Fibroblast of lung (primary cell): ENCODE data around the gene STS. TPM values are rescaled to one million over a fixed set of nuclear protein-coding genes. Genes with fewer than 3 reads are reported as not detected.

Source experiments
- DNase-seq, 2 donors: peaks; one replicate each; pipeline versions ENCODE4 v3.0.0 to v3.0.0-alpha.2; 2010; ENCODE audit warnings: low read depth in 2 of 2
- H2AFZ ChIP-seq: 2 replicates; pipeline ENCODE4 v1.5.1; 2012; ENCODE audit warnings: low read length, control low read depth, inconsistent platforms
- H3K27ac ChIP-seq: 2 replicates; pipeline ENCODE4 v1.5.1; 2011; ENCODE audit warnings: low read length, control low read depth; ENCODE audit not compliant: insufficient read depth
- H3K27me3 ChIP-seq: 2 replicates; pipeline ENCODE4 v1.5.1; 2011; ENCODE audit warnings: mild to moderate bottlenecking, low read length; ENCODE audit not compliant: control insufficient read depth, insufficient read depth
- H3K36me3 ChIP-seq: 2 replicates; pipeline ENCODE4 v1.5.1; 2011; ENCODE audit warnings: low read length; ENCODE audit not compliant: control insufficient read depth, insufficient read depth
- H3K4me1 ChIP-seq: 2 replicates; pipeline ENCODE4 v1.5.1; 2011; ENCODE audit warnings: low read length; ENCODE audit not compliant: control insufficient read depth, insufficient read depth; ENCODE audit errors: extremely low read depth
- H3K4me2 ChIP-seq: 2 replicates; pipeline ENCODE4 v1.5.1; 2011; ENCODE audit warnings: low read length, control low read depth; ENCODE audit not compliant: insufficient read depth; ENCODE audit errors: extremely low read depth
- H3K4me3 ChIP-seq, 4 experiments: fragments of 200-600 bp in 1 of 4; sonication (generic) in 1 of 4; replicated peaks in 1 of 4; 2 replicates each; pipeline ENCODE4 v1.5.1; 2011 to 2016; ENCODE audit warnings: low read length in 4 of 4, low read depth in 3 of 4, mild to moderate bottlenecking in 3 of 4, control low read depth in 2 of 4, inconsistent platforms in 1 of 4, mixed read lengths in 1 of 4; ENCODE audit not compliant: insufficient read depth in 1 of 4; ENCODE audit errors: control extremely low read depth in 1 of 4
- H3K79me2 ChIP-seq: 2 replicates; pipeline ENCODE4 v1.5.1; 2012; ENCODE audit warnings: mild to moderate bottlenecking, low read length, inconsistent platforms; ENCODE audit not compliant: control insufficient read depth, insufficient read depth
- H3K9ac ChIP-seq: 2 replicates; pipeline ENCODE4 v1.5.1; 2011; ENCODE audit warnings: mild to moderate bottlenecking, low read length, control low read depth; ENCODE audit not compliant: insufficient read depth
- H3K9me3 ChIP-seq: 2 replicates; pipeline ENCODE4 v1.5.1; 2012; ENCODE audit warnings: low read depth, low read length; ENCODE audit not compliant: control insufficient read depth, insufficient read depth
- H4K20me1 ChIP-seq: 2 replicates; pipeline ENCODE4 v1.5.1; 2011; ENCODE audit warnings: low read length; ENCODE audit not compliant: control insufficient read depth, insufficient read depth; ENCODE audit errors: extremely low read depth
- EZH2 ChIP-seq: IDR thresholded peaks from 2 replicates; pipeline ENCODE4 v1.5.1; 2012; ENCODE audit warnings: low read length, control low read depth, mild to moderate bottlenecking; ENCODE audit errors: missing control alignments
- polyA plus RNA-seq, 2 donors: library from polyadenylated mRNA; depleted of rRNA in 1 of 2; stranded (reverse) in 1 of 2; unstranded in 1 of 2; fragments of >200 nt; gene quantifications; 2 replicates each; pipeline ENCODE4 v1.2.1, GENCODE V29; 2011 to 2012; ENCODE audit warnings: missing spikeins in 1 of 2
- total RNA-seq: library from RNA; depleted of rRNA; stranded (reverse); fragments of >200 nt; gene quantifications from 2 replicates; pipeline ENCODE4 v1.2.1, GENCODE V29; 2014
- TF ChIP-seq, protein P1 (sequence below), 2 donors: IDR thresholded peaks in 1 of 2; conservative IDR thresholded peaks in 1 of 2; 1 replicate in 1 of 2; 2 replicates in 1 of 2; pipeline ENCODE4 v1.5.1; 2011 to 2012; ENCODE audit warnings: low read length in 2 of 2, control low read depth in 1 of 2, inconsistent platforms in 1 of 2, low read depth in 1 of 2, mild to moderate bottlenecking in 1 of 2

Gene STS
- total and polyA plus RNA-seq, 2 donors (not counting 1 experiment from before 2014, with no cell fraction given) = 5.0 to 13.1 TPM

DNA sequence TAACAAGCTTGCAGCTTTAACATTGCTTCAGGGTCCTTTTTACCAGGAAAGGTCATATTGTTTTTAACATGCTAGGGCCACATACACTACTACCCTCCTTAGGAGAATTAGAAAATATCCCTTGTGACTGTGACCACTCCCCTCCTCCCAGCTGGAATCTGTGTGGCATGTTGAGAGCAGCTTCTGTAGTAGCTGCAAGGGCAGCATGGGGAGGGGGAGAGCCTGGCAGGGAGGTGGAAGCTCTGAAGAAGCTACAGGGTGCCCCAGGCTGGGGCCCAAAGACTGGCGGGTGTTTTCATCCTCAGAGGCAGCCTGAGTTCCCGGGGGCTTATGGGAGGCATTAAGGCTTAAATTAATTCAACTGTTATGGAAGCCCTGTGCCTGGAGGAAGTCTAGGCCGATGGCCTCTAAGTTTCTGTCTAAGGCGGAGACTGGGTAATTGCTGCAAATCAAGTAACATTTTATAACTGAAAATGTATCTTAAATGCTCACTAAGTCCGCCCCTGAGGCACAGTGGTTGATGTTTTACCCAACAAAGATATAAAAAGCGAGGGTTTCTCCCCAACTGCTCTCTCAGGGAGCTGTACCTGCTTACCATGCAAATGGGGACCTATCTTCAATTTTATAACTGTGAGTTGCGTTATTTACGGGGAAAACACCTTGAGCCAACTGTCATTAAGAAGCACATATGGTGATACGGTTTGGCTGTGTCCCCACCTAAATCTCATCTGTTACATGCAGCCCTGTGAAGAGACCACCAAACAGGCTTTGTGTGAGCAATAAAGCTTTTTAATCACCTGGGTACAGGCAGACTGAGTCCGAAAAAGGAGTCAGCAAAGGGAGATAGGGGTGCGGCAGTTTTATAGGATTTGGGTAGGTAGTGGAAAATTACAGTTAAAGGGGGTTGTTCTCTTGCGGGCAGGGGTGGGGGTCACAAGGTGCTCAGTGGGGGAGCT is 37.4 kb upstream of the STS start:
- TF ChIP-seq EZH2 = no peak
- TF ChIP-seq, protein P1, sequence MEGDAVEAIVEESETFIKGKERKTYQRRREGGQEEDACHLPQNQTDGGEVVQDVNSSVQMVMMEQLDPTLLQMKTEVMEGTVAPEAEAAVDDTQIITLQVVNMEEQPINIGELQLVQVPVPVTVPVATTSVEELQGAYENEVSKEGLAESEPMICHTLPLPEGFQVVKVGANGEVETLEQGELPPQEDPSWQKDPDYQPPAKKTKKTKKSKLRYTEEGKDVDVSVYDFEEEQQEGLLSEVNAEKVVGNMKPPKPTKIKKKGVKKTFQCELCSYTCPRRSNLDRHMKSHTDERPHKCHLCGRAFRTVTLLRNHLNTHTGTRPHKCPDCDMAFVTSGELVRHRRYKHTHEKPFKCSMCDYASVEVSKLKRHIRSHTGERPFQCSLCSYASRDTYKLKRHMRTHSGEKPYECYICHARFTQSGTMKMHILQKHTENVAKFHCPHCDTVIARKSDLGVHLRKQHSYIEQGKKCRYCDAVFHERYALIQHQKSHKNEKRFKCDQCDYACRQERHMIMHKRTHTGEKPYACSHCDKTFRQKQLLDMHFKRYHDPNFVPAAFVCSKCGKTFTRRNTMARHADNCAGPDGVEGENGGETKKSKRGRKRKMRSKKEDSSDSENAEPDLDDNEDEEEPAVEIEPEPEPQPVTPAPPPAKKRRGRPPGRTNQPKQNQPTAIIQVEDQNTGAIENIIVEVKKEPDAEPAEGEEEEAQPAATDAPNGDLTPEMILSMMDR (conservative IDR thresholded peaks at IDR 0.05 in 1 of 2, IDR thresholded peaks at IDR 0.05 in 1 of 2; ENCODE audit: low read depth in 1 of 2, low read length in 2 of 2) = no peak
- Histone ChIP-seq H3K27ac (no peak overlapping the region), H3K27me3 (no peaks in the 10 kb centered on the region), H3K36me3 (no peaks in the 10 kb centered on the region), H3K9ac (no peak overlapping the region), H4K20me1 (no peaks in the 10 kb centered on the region), H3K79me2 (peaks cover 1% of the 10 kb centered on the region), H3K9me3 (no peaks in the 10 kb centered on the region), H2AFZ (no peak overlapping the region), H3K4me3 (no peak overlapping the region), H3K4me2 (no peak overlapping the region), H3K4me1 (peaks cover 3% of the 10 kb centered on the region)
- no peak for DNase-seq

DNA sequence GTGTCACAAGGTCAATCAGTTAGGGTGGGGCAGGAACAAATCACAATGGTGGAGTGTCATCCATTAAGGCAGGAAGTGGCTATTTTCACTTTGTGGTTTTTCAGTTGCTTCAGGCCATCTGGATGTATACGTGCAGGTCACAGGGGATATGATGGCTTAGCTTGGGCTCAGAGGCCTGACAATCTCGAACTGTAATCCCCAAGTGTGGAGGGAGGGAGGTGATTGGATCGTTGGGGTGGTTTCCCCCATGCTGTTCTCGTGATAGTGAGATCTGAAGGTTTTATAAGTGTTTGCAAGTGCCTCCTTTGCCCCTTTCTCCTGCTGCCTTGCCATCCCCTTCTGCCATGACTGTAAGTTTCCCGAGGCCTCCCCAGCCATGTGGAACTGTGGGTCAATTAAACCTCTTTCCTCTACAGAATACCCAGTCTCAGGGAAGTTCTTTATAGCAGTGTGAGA is 36.7 kb upstream of the STS start:
- H3K27ac ChIP-seq = no peak overlapping the region
- no peaks in the 10 kb centered on the region for H3K9me3 ChIP-seq
- H3K27me3 ChIP-seq = no peaks in the 10 kb centered on the region
- H2AFZ ChIP-seq = no peak overlapping the region
- no peak overlapping the region for H3K4me2 ChIP-seq
- no peak overlapping the region for H3K9ac ChIP-seq
- peaks cover 1% of the 10 kb centered on the region for H3K79me2 ChIP-seq
- TF ChIP-seq, protein P1 (conservative IDR thresholded peaks at IDR 0.05 in 1 of 2, IDR thresholded peaks at IDR 0.05 in 1 of 2; ENCODE audit: low read depth in 1 of 2, low read length in 2 of 2) = no peak
- no peak for TF ChIP-seq EZH2
- H3K4me1 ChIP-seq = peaks cover 3% of the 10 kb centered on the region
- H3K4me3 ChIP-seq = no peak overlapping the region
- no peaks in the 10 kb centered on the region for H3K36me3 ChIP-seq
- DNase-seq = peak in 1 of 2 donors; percentile 9
- H4K20me1 ChIP-seq = no peaks in the 10 kb centered on the region

DNA sequence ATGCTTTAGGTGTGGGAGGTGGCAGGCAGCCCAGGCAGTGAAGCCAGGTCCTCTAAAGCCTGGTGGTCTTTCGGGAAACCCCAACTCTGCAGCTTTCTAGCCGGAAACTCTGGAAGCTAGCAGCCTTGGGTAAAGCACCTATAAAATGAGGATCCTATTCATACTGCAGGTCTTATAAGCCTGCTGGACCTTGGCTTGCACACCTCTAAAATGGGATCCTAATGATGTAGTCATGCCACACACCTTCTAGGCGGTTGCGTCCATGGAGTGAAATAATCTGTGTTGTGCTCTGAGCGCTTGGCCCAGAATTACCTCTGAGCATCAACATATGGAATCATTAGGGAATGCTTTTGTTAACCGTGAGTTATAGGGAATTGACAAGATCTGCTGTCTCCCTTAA is 36.0 kb upstream of the STS start:
- Histone ChIP-seq H4K20me1 (no peaks in the 10 kb centered on the region), H3K9ac (no peak overlapping the region), H3K27ac (no peak overlapping the region), H3K9me3 (no peaks in the 10 kb centered on the region), H3K27me3 (no peaks in the 10 kb centered on the region), H3K4me1 (peaks cover 3% of the 10 kb centered on the region), H3K4me2 (no peak overlapping the region), H2AFZ (no peak overlapping the region), H3K36me3 (no peaks in the 10 kb centered on the region), H3K4me3 (no peak overlapping the region), H3K79me2 (peaks cover 1% of the 10 kb centered on the region)
- TF ChIP-seq EZH2 = no peak
- TF ChIP-seq, protein P1 (conservative IDR thresholded peaks at IDR 0.05 in 1 of 2, IDR thresholded peaks at IDR 0.05 in 1 of 2; ENCODE audit: low read depth in 1 of 2, low read length in 2 of 2) = no peak
- no peak for DNase-seq
